Neural cell (in vitro differentiated cells): Measurements from ENCODE around the gene TYSND1. TPM values are rescaled to one million over a fixed set of nuclear protein-coding genes. Genes with fewer than 3 reads are reported as not detected.

Experiments
- H2AFZ ChIP-seq: fragments of 200-600, 300-800 bp; sonication (generic), shearing (Covaris generic); 2 replicates; pipeline ENCODE4 v1.6.0; 2014; ENCODE audit warnings: low read depth, mild to moderate bottlenecking, antibody characterized with exemption, low read length, moderate library complexity
- H3F3A ChIP-seq: fragments of 200-600 bp; shearing (Covaris generic); 2 replicates; pipeline ENCODE4 v1.6.1; 2016; ENCODE audit warnings: mild to moderate bottlenecking, moderate library complexity, mixed read lengths, antibody characterized with exemption, low read length; ENCODE audit not compliant: insufficient read depth, poor library complexity, severe bottlenecking
- H3K27ac ChIP-seq: fragments of 200-600, 300-800 bp; sonication (generic), shearing (Covaris generic); 2 replicates; pipeline ENCODE4 v1.5.1; 2014; ENCODE audit warnings: mild to moderate bottlenecking, low read length, moderate library complexity
- H3K27me3 ChIP-seq: fragments of 300-800, 200-600 bp; sonication (generic), shearing (Covaris generic); 2 replicates; pipeline ENCODE4 v1.6.0; 2014; ENCODE audit warnings: mild to moderate bottlenecking, low read depth, low read length, moderate library complexity; ENCODE audit not compliant: insufficient read depth
- H3K36me3 ChIP-seq: fragments of 300-800, 200-600 bp; sonication (generic), shearing (Covaris generic); 2 replicates; pipeline ENCODE4 v1.5.1; 2014; ENCODE audit warnings: mild to moderate bottlenecking, antibody characterized with exemption, low read length, moderate library complexity; ENCODE audit not compliant: insufficient read depth
- H3K4me2 ChIP-seq: fragments of 300-800, 200-600 bp; sonication (generic), shearing (Covaris generic); 2 replicates; pipeline ENCODE4 v1.6.0; 2014; ENCODE audit warnings: mild to moderate bottlenecking, low read length
- H3K4me3 ChIP-seq: fragments of 300-800, 200-600 bp; sonication (generic), shearing (Covaris generic); 2 replicates; pipeline ENCODE4 v1.5.1; 2014; ENCODE audit warnings: mild to moderate bottlenecking, low read length, moderate library complexity
- H3K79me2 ChIP-seq: fragments of 200-600 bp; shearing (Covaris generic); replicated peaks from 2 replicates; pipeline ENCODE4 v1.6.0; 2014; ENCODE audit warnings: mild to moderate bottlenecking, low read length, moderate library complexity; ENCODE audit not compliant: insufficient read depth
- H3K9ac ChIP-seq: fragments of 300-800, 200-600 bp; sonication (generic), shearing (Covaris generic); 2 replicates; pipeline ENCODE4 v1.6.1; 2016; ENCODE audit warnings: mild to moderate bottlenecking, low read length, mixed read lengths
- H3K9me2 ChIP-seq: fragments of 200-600 bp; shearing (Covaris generic); 2 replicates; pipeline ENCODE4 v1.6.1; 2016; ENCODE audit warnings: mild to moderate bottlenecking, low read length, mixed read lengths; ENCODE audit not compliant: insufficient read depth
- H3K9me3 ChIP-seq: fragments of 200-600, 300-800 bp; sonication (generic), shearing (Covaris generic); 2 replicates; pipeline ENCODE4 v1.6.1; 2016; ENCODE audit warnings: mild to moderate bottlenecking, mixed run types, low read length, moderate library complexity, mixed read lengths
- H4K20me1 ChIP-seq: fragments of 200-600 bp; shearing (Covaris generic); 2 replicates; pipeline ENCODE4 v1.6.1; 2016; ENCODE audit warnings: mild to moderate bottlenecking, mixed run types; ENCODE audit not compliant: insufficient read depth
- EZH2 ChIP-seq: fragments of 200-600, 300-800 bp; shearing (Covaris generic), sonication (generic); IDR thresholded peaks from 2 replicates; pipeline ENCODE4 v1.6.1; 2014; ENCODE audit warnings: antibody characterized with exemption, low read length, borderline replicate concordance, mild to moderate bottlenecking; ENCODE audit not compliant: insufficient read depth, poor library complexity, severe bottlenecking
- MXI1 ChIP-seq: fragments of 450-650 bp; conservative IDR thresholded peaks from 2 replicates; pipeline ENCODE4 v1.6.1; 2014; ENCODE audit warnings: antibody characterized with exemption, mild to moderate bottlenecking; ENCODE audit not compliant: poor library complexity, severe bottlenecking
- RAD21 ChIP-seq: fragments of 450-650 bp; conservative IDR thresholded peaks from 2 replicates; pipeline ENCODE4 v1.6.1; 2014; ENCODE audit warnings: antibody characterized with exemption, mild to moderate bottlenecking, moderate library complexity
- SMC3 ChIP-seq: fragments of 450-650 bp; conservative IDR thresholded peaks from 2 replicates; pipeline ENCODE4 v1.6.1; 2014; ENCODE audit warnings: antibody characterized with exemption, mild to moderate bottlenecking, moderate library complexity; ENCODE audit not compliant: poor library complexity
- TAF1 ChIP-seq: IDR thresholded peaks from 2 replicates; pipeline ENCODE4 v1.6.1; 2012; ENCODE audit warnings: low read depth
- polyA plus RNA-seq: library from polyadenylated mRNA; depleted of rRNA; stranded (reverse); fragments of >200 nt; gene quantifications from 2 replicates; pipeline ENCODE4 v1.2.3, GENCODE V29; 2014
- TF ChIP-seq, protein P1 (sequence below): fragments of 450-650 bp; IDR thresholded peaks from 2 replicates; pipeline ENCODE4 v1.5.1; 2014; ENCODE audit warnings: antibody characterized with exemption, mild to moderate bottlenecking, moderate library complexity; ENCODE audit not compliant: poor library complexity, severe bottlenecking
- TF ChIP-seq, protein P2 (sequence below): IDR thresholded peaks from 2 replicates; pipeline ENCODE4 v1.6.1; 2012; ENCODE audit warnings: borderline replicate concordance

The TYSND1 gene
- polyA plus RNA-seq, 1 donor from 2014 or later, result 10.3 TPM

DNA sequence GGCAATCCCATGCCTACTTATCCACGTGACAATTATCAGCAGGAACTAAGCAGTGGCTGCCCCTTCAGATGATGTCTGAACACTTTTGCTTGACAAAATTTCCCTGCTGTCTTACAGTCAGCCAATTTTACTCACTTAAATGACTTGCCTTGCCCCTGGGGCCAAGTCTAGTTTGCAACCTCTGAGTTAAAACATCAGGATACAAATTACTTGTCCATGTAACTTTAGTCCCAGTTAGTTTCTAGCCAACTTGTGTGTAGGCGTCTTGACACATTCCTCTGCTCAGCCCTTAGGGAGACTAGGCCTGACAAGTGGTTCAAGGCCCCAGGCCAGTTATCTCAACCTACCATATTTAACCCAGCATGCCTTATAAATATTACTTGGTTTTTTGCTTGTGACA is 11.6 kb upstream of the TYSND1 start:
- Histone ChIP-seq H3K9me3 (no peaks in the 10 kb centered on the region), H3F3A (no peaks in the 10 kb centered on the region), H3K79me2 (peaks cover 32% of the 10 kb centered on the region), H2AFZ (no peak overlapping the region), H3K4me3 (no peak overlapping the region), H3K27me3 (no peaks in the 10 kb centered on the region), H3K36me3 (no peaks in the 10 kb centered on the region), H3K27ac (no peak overlapping the region), H3K9me2 (no peaks in the 10 kb centered on the region), H3K9ac (no peak overlapping the region), H4K20me1 (no peaks in the 10 kb centered on the region), H3K4me2 (no peak overlapping the region)
- TF ChIP-seq SMC3 (no peak), RAD21 (no peak), MXI1 (no peak), EZH2 (no peak)
- TF ChIP-seq, protein P1, sequence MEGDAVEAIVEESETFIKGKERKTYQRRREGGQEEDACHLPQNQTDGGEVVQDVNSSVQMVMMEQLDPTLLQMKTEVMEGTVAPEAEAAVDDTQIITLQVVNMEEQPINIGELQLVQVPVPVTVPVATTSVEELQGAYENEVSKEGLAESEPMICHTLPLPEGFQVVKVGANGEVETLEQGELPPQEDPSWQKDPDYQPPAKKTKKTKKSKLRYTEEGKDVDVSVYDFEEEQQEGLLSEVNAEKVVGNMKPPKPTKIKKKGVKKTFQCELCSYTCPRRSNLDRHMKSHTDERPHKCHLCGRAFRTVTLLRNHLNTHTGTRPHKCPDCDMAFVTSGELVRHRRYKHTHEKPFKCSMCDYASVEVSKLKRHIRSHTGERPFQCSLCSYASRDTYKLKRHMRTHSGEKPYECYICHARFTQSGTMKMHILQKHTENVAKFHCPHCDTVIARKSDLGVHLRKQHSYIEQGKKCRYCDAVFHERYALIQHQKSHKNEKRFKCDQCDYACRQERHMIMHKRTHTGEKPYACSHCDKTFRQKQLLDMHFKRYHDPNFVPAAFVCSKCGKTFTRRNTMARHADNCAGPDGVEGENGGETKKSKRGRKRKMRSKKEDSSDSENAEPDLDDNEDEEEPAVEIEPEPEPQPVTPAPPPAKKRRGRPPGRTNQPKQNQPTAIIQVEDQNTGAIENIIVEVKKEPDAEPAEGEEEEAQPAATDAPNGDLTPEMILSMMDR, result no peak

- no peak overlapping the region for H3K4me3 ChIP-seq
- H3K27me3 ChIP-seq, result no peaks in the 10 kb centered on the region
- TF ChIP-seq MXI1, result no peak
- no peak for TF ChIP-seq SMC3
- TF ChIP-seq, protein P2, sequence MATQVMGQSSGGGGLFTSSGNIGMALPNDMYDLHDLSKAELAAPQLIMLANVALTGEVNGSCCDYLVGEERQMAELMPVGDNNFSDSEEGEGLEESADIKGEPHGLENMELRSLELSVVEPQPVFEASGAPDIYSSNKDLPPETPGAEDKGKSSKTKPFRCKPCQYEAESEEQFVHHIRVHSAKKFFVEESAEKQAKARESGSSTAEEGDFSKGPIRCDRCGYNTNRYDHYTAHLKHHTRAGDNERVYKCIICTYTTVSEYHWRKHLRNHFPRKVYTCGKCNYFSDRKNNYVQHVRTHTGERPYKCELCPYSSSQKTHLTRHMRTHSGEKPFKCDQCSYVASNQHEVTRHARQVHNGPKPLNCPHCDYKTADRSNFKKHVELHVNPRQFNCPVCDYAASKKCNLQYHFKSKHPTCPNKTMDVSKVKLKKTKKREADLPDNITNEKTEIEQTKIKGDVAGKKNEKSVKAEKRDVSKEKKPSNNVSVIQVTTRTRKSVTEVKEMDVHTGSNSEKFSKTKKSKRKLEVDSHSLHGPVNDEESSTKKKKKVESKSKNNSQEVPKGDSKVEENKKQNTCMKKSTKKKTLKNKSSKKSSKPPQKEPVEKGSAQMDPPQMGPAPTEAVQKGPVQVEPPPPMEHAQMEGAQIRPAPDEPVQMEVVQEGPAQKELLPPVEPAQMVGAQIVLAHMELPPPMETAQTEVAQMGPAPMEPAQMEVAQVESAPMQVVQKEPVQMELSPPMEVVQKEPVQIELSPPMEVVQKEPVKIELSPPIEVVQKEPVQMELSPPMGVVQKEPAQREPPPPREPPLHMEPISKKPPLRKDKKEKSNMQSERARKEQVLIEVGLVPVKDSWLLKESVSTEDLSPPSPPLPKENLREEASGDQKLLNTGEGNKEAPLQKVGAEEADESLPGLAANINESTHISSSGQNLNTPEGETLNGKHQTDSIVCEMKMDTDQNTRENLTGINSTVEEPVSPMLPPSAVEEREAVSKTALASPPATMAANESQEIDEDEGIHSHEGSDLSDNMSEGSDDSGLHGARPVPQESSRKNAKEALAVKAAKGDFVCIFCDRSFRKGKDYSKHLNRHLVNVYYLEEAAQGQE, result no peak
- H3K36me3 ChIP-seq, result no peaks in the 10 kb centered on the region
- H2AFZ ChIP-seq, result no peak overlapping the region
- no peak overlapping the region for H3K4me2 ChIP-seq
- peaks cover 10% of the 10 kb centered on the region for H3K79me2 ChIP-seq
- H3F3A ChIP-seq, result no peaks in the 10 kb centered on the region
- H3K9me2 ChIP-seq, result no peaks in the 10 kb centered on the region
- H3K27ac ChIP-seq, result no peak overlapping the region
- no peaks in the 10 kb centered on the region for H3K9me3 ChIP-seq
- no peak overlapping the region for H3K9ac ChIP-seq
- no peaks in the 10 kb centered on the region for H4K20me1 ChIP-seq
Measured at GRCh38 chr10:70155255-70155838, 8.8 kb upstream of the TYSND1 start.

- Histone ChIP-seq H3F3A (peaks cover 8% of the 10 kb centered on the region), H3K4me2 (no peak overlapping the region), H3K27ac (no peak overlapping the region), H2AFZ (no peak overlapping the region), H3K36me3 (no peaks in the 10 kb centered on the region), H3K27me3 (no peaks in the 10 kb centered on the region), H3K9me2 (no peaks in the 10 kb centered on the region), H3K79me2 (no peaks in the 10 kb centered on the region), H4K20me1 (no peaks in the 10 kb centered on the region), H3K9me3 (no peaks in the 10 kb centered on the region), H3K9ac (no peak overlapping the region), H3K4me3 (no peak overlapping the region)
- no peak for TF ChIP-seq EZH2
- no peak for TF ChIP-seq TAF1
- TF ChIP-seq, protein P1, result no peak
Measured at GRCh38 chr10:70148516-70148915, 2.0 kb upstream of the TYSND1 start.
